Neural cell (in vitro differentiated cells): ENCODE results near the gene SIRT3. TPM values are rescaled to one million over a fixed set of nuclear protein-coding genes. Genes with fewer than 3 reads are reported as not detected.

Source experiments
- H2AFZ ChIP-seq: fragments of 200-600, 300-800 bp; sonication (generic), shearing (Covaris generic); 2 replicates; pipeline ENCODE4 v1.6.0; 2014; ENCODE audit warnings: low read depth, mild to moderate bottlenecking, antibody characterized with exemption, low read length, moderate library complexity
- H3F3A ChIP-seq: fragments of 200-600 bp; shearing (Covaris generic); 2 replicates; pipeline ENCODE4 v1.6.1; 2016; ENCODE audit warnings: mild to moderate bottlenecking, moderate library complexity, mixed read lengths, antibody characterized with exemption, low read length; ENCODE audit not compliant: insufficient read depth, poor library complexity, severe bottlenecking
- H3K27ac ChIP-seq: fragments of 200-600, 300-800 bp; sonication (generic), shearing (Covaris generic); 2 replicates; pipeline ENCODE4 v1.5.1; 2014; ENCODE audit warnings: mild to moderate bottlenecking, low read length, moderate library complexity
- H3K27me3 ChIP-seq: fragments of 300-800, 200-600 bp; sonication (generic), shearing (Covaris generic); 2 replicates; pipeline ENCODE4 v1.6.0; 2014; ENCODE audit warnings: mild to moderate bottlenecking, low read depth, low read length, moderate library complexity; ENCODE audit not compliant: insufficient read depth
- H3K36me3 ChIP-seq: fragments of 300-800, 200-600 bp; sonication (generic), shearing (Covaris generic); 2 replicates; pipeline ENCODE4 v1.5.1; 2014; ENCODE audit warnings: mild to moderate bottlenecking, antibody characterized with exemption, low read length, moderate library complexity; ENCODE audit not compliant: insufficient read depth
- H3K4me2 ChIP-seq: fragments of 300-800, 200-600 bp; sonication (generic), shearing (Covaris generic); 2 replicates; pipeline ENCODE4 v1.6.0; 2014; ENCODE audit warnings: mild to moderate bottlenecking, low read length
- H3K4me3 ChIP-seq: fragments of 300-800, 200-600 bp; sonication (generic), shearing (Covaris generic); 2 replicates; pipeline ENCODE4 v1.5.1; 2014; ENCODE audit warnings: mild to moderate bottlenecking, low read length, moderate library complexity
- H3K79me2 ChIP-seq: fragments of 200-600 bp; shearing (Covaris generic); replicated peaks from 2 replicates; pipeline ENCODE4 v1.6.0; 2014; ENCODE audit warnings: mild to moderate bottlenecking, low read length, moderate library complexity; ENCODE audit not compliant: insufficient read depth
- H3K9ac ChIP-seq: fragments of 300-800, 200-600 bp; sonication (generic), shearing (Covaris generic); 2 replicates; pipeline ENCODE4 v1.6.1; 2016; ENCODE audit warnings: mild to moderate bottlenecking, low read length, mixed read lengths
- H3K9me2 ChIP-seq: fragments of 200-600 bp; shearing (Covaris generic); 2 replicates; pipeline ENCODE4 v1.6.1; 2016; ENCODE audit warnings: mild to moderate bottlenecking, low read length, mixed read lengths; ENCODE audit not compliant: insufficient read depth
- H3K9me3 ChIP-seq: fragments of 200-600, 300-800 bp; sonication (generic), shearing (Covaris generic); 2 replicates; pipeline ENCODE4 v1.6.1; 2016; ENCODE audit warnings: mild to moderate bottlenecking, mixed run types, low read length, moderate library complexity, mixed read lengths
- H4K20me1 ChIP-seq: fragments of 200-600 bp; shearing (Covaris generic); 2 replicates; pipeline ENCODE4 v1.6.1; 2016; ENCODE audit warnings: mild to moderate bottlenecking, mixed run types; ENCODE audit not compliant: insufficient read depth
- CTCF ChIP-seq: fragments of 450-650 bp; IDR thresholded peaks from 2 replicates; pipeline ENCODE4 v1.5.1; 2014; ENCODE audit warnings: antibody characterized with exemption, mild to moderate bottlenecking, moderate library complexity; ENCODE audit not compliant: poor library complexity, severe bottlenecking
- EP300 ChIP-seq: fragments of 450-650 bp; conservative IDR thresholded peaks from 2 replicates; pipeline ENCODE4 v1.6.1; 2014; ENCODE audit warnings: antibody characterized with exemption, mild to moderate bottlenecking, moderate library complexity; ENCODE audit not compliant: poor library complexity, severe bottlenecking
- EZH2 ChIP-seq: fragments of 200-600, 300-800 bp; shearing (Covaris generic), sonication (generic); IDR thresholded peaks from 2 replicates; pipeline ENCODE4 v1.6.1; 2014; ENCODE audit warnings: antibody characterized with exemption, low read length, borderline replicate concordance, mild to moderate bottlenecking; ENCODE audit not compliant: insufficient read depth, poor library complexity, severe bottlenecking
- MXI1 ChIP-seq: fragments of 450-650 bp; conservative IDR thresholded peaks from 2 replicates; pipeline ENCODE4 v1.6.1; 2014; ENCODE audit warnings: antibody characterized with exemption, mild to moderate bottlenecking; ENCODE audit not compliant: poor library complexity, severe bottlenecking
- POLR2AphosphoS5 ChIP-seq: IDR thresholded peaks from 2 replicates; pipeline ENCODE4 v1.6.1; 2012
- RAD21 ChIP-seq: fragments of 450-650 bp; conservative IDR thresholded peaks from 2 replicates; pipeline ENCODE4 v1.6.1; 2014; ENCODE audit warnings: antibody characterized with exemption, mild to moderate bottlenecking, moderate library complexity
- SMC3 ChIP-seq: fragments of 450-650 bp; conservative IDR thresholded peaks from 2 replicates; pipeline ENCODE4 v1.6.1; 2014; ENCODE audit warnings: antibody characterized with exemption, mild to moderate bottlenecking, moderate library complexity; ENCODE audit not compliant: poor library complexity
- TAF1 ChIP-seq: IDR thresholded peaks from 2 replicates; pipeline ENCODE4 v1.6.1; 2012; ENCODE audit warnings: low read depth
- polyA plus RNA-seq: library from polyadenylated mRNA; depleted of rRNA; stranded (reverse); fragments of >200 nt; gene quantifications from 2 replicates; pipeline ENCODE4 v1.2.3, GENCODE V29; 2014
- TF ChIP-seq, protein P1 (sequence below): IDR thresholded peaks from 2 replicates; pipeline ENCODE4 v1.6.1; 2012; ENCODE audit warnings: borderline replicate concordance

SIRT3 gene
- polyA plus RNA-seq, 1 donor from 2014 or later = 32.9 TPM

DNA sequence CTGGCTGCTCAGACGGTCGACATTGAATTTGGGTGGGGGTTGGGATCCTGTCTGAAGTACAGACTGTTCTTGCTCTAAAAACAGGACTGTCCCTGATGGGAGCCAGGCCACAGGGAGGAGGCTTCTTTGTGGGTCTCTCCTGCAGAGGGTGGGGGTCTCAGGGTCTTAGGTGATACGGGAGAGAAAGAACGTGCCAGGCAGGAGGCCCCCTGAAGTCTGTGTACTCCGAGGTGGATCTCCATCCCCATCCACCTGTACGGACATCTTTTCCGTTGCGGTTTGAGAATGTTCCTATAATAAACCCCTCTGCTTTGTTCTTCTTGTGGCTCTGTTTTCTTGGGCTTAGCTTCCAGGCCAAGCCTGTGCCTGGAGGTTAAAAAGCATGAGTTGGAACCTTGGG is 16.5 kb upstream of the SIRT3 start:
- Histone ChIP-seq H3F3A (no peaks in the 10 kb centered on the region), H3K27me3 (no peaks in the 10 kb centered on the region), H3K79me2 (no peaks in the 10 kb centered on the region), H3K4me2 (no peak overlapping the region), H3K9ac (no peak overlapping the region), H2AFZ (no peak overlapping the region), H3K36me3 (no peaks in the 10 kb centered on the region), H3K9me3 (no peaks in the 10 kb centered on the region), H3K4me3 (no peak overlapping the region), H3K27ac (no peak overlapping the region), H3K9me2 (no peaks in the 10 kb centered on the region), H4K20me1 (no peaks in the 10 kb centered on the region)
- TF ChIP-seq MXI1 (no peak), EP300 (no peak), TAF1 (no peak), POLR2AphosphoS5 (no peak), CTCF (no peak), EZH2 (no peak), SMC3 (no peak), RAD21 (no peak)
- TF ChIP-seq, protein P1, sequence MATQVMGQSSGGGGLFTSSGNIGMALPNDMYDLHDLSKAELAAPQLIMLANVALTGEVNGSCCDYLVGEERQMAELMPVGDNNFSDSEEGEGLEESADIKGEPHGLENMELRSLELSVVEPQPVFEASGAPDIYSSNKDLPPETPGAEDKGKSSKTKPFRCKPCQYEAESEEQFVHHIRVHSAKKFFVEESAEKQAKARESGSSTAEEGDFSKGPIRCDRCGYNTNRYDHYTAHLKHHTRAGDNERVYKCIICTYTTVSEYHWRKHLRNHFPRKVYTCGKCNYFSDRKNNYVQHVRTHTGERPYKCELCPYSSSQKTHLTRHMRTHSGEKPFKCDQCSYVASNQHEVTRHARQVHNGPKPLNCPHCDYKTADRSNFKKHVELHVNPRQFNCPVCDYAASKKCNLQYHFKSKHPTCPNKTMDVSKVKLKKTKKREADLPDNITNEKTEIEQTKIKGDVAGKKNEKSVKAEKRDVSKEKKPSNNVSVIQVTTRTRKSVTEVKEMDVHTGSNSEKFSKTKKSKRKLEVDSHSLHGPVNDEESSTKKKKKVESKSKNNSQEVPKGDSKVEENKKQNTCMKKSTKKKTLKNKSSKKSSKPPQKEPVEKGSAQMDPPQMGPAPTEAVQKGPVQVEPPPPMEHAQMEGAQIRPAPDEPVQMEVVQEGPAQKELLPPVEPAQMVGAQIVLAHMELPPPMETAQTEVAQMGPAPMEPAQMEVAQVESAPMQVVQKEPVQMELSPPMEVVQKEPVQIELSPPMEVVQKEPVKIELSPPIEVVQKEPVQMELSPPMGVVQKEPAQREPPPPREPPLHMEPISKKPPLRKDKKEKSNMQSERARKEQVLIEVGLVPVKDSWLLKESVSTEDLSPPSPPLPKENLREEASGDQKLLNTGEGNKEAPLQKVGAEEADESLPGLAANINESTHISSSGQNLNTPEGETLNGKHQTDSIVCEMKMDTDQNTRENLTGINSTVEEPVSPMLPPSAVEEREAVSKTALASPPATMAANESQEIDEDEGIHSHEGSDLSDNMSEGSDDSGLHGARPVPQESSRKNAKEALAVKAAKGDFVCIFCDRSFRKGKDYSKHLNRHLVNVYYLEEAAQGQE = no peak

DNA sequence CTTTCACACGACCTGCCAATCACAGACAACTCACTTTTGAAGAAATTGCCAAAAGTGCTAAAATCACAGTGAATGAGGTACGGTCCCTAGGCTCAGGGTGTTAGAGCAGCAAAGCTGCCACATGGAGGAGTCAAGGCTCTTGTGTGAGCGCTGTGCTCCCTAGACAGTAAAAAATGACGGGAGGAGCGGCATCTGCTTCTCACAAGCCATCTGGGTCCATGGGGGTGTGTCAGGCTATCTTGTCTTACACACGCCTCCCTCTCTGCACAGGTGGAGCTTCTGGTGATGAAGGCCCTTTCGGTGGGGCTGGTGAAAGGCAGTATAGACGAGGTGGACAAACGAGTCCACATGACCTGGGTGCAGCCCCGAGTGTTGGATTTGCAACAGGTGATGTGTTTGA is 15.4 kb upstream of the SIRT3 start:
- TF ChIP-seq CTCF = no peak
- no peak for TF ChIP-seq MXI1
- no peak for TF ChIP-seq TAF1
- no peak for TF ChIP-seq RAD21
- no peak for TF ChIP-seq EZH2
- no peak for TF ChIP-seq EP300
- no peak for TF ChIP-seq POLR2AphosphoS5
- TF ChIP-seq, protein P1 = no peak
- TF ChIP-seq SMC3 = no peak
- H3K27me3 ChIP-seq = no peaks in the 10 kb centered on the region
- H3K27ac ChIP-seq = no peak overlapping the region
- H3K4me2 ChIP-seq = no peak overlapping the region
- no peaks in the 10 kb centered on the region for H3K9me2 ChIP-seq
- no peaks in the 10 kb centered on the region for H3F3A ChIP-seq
- H3K9me3 ChIP-seq = no peaks in the 10 kb centered on the region
- no peaks in the 10 kb centered on the region for H4K20me1 ChIP-seq
- no peak overlapping the region for H3K4me3 ChIP-seq
- H3K79me2 ChIP-seq = no peaks in the 10 kb centered on the region
- no peaks in the 10 kb centered on the region for H3K36me3 ChIP-seq
- no peak overlapping the region for H2AFZ ChIP-seq
- no peak overlapping the region for H3K9ac ChIP-seq
